ES-I3 (cell line): ENCODE data around the gene SNX32.

Experiments
- H3K36me3 ChIP-seq: 2 replicates; pipeline ENCODE4 v1.6.1; 2013; ENCODE audit warnings: mild to moderate bottlenecking, low read length, control low read depth, moderate library complexity; ENCODE audit not compliant: insufficient read depth
- H3K4me1 ChIP-seq: 2 replicates; pipeline ENCODE4 v1.6.1; 2013; ENCODE audit warnings: mild to moderate bottlenecking, control low read depth, low read length; ENCODE audit not compliant: insufficient read depth
- H3K9ac ChIP-seq: 2 replicates; pipeline ENCODE4 v1.6.1; 2013; ENCODE audit warnings: low read depth, mild to moderate bottlenecking, low read length, moderate library complexity
- H3K9me3 ChIP-seq: 2 replicates; pipeline ENCODE4 v1.6.1; 2013; ENCODE audit warnings: mild to moderate bottlenecking, low read length, moderate library complexity; ENCODE audit not compliant: control insufficient read depth, insufficient read depth

The SNX32 gene

DNA sequence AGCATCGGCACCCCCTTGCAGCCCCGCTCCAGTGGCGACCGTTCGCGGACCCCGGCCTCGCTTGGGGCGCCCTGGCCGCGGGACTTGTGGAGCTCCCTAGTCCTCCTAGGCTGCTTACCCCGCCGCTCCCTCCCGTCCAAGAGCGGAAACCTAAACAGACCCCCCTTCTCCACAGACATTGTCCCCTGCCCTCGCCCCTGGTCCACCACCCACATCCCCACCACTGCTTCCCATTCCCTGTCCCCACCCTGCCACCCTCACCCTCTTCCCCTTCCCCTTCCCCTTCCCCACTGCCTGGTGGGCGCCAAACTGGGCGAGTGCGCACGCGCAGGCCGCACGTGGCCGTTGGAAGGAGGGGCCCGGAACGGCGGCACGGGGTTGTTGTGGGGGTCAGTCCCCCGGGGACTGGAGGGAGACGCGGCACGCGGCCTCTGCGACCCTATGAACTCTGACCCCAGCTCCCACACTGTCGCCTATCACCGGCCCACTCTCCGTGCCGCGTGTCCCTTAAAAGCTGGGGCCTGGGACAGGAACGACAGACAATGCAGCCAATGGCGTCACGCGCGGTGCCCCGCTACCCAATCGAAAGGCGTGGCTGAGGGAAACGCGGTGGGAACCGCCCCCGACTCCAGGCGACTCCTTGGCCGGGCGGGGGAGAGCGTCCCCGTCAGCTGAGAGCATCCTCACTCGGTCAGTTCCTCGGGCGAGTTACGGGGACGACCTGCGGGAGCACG lies at the start of gene SNX32:
TSS of gene SNX32 (plus strand) at position 667 of the 734 bp plus-strand sequence. CDS start 103 bp downstream, outside the sequence.
- H3K9me3 ChIP-seq, result no peaks in the 10 kb centered on the region
- H3K9ac ChIP-seq, result peak within 1 kb of the TSS; percentile 58

GRCh38 chr11:65785319-65786007 lies 48.3 kb upstream of the SNX32 start:
- Histone ChIP-seq H3K36me3 (no peaks in the 10 kb centered on the region), H3K4me1 (peaks cover 22% of the 10 kb centered on the region; the same call in 1 of the 2 replicates), H3K9ac (no peak overlapping the region; the same call in 1 of the 2 replicates), H3K9me3 (no peaks in the 10 kb centered on the region)

More for the DNA sequence above, at the start of gene SNX32:
- Histone ChIP-seq H3K4me1 (0 out of 2 replicates have a peak, but pooled peaks cover 9% of the 10 kb centered on the region), H3K36me3 (no peaks in the 10 kb centered on the region)

GRCh38 chr11:65786008-65786785 lies 47.6 kb upstream of the SNX32 start:
- Histone ChIP-seq H3K36me3 (no peaks in the 10 kb centered on the region), H3K9me3 (no peaks in the 10 kb centered on the region), H3K4me1 (peaks cover 22% of the 10 kb centered on the region; the same call in 1 of the 2 replicates), H3K9ac (peak overlapping the region; percentile 44)

DNA sequence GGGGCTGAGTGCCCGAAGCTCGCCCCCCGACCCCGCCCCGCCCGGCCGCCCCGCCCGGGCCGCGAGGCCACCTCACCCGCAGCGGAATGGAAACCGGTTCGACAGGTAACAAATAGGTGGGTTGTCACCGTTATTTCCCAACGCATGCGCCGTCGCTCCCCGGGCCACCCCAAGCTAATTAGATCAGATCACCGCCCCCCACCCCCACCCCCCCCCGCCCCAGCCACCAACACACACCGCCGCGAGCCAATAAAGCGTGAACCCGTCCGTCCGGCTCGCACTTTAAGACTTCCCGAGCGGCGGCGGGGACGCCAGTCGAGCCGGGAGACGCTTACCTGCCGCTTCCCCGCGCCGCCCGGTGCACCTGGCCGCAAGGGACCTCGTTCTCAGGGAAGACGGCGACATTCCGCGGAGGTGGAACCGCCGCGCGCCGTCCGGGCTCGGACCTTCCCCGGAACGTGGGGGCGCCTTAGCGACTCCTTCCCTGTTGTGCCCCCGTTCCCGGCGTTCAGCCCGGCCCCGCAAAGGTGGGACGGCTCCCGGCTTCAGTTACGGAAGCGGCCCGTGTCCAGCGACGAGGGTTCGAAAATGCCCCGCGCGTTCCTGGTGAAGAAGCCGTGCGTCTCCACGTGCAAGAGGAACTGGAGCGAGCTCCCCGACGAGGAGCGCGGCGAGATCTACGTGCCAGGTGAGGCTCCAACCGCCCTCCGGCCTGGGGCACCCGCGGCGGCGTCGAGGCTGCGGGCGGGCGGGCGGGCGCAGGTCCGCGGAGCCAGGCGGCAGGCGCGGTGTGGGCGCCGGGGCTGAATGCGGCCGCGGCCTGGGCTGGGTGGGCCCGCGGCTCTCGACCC lies 46.8 kb upstream of the SNX32 start, which contains the start of gene OVOL1:
TSS of gene OVOL1 (plus strand) at position 278 of the 851 bp plus-strand sequence. CDS start at position 589, 311 bp downstream.
- H3K9ac ChIP-seq, result peak within 1 kb of the TSS; percentile 77
- no peaks in the 10 kb centered on the region for H3K9me3 ChIP-seq
- H3K4me1 ChIP-seq, result peaks cover 22% of the 10 kb centered on the region; the same call in 1 of the 2 replicates
- no peaks in the 10 kb centered on the region for H3K36me3 ChIP-seq

GRCh38 chr11:65787649-65788622 lies 45.8 kb upstream of the SNX32 start:
- Histone ChIP-seq H3K9ac (peak overlapping the region; percentile 77), H3K4me1 (peaks cover 22% of the 10 kb centered on the region; the same call in 1 of the 2 replicates), H3K9me3 (no peaks in the 10 kb centered on the region), H3K36me3 (no peaks in the 10 kb centered on the region)

DNA sequence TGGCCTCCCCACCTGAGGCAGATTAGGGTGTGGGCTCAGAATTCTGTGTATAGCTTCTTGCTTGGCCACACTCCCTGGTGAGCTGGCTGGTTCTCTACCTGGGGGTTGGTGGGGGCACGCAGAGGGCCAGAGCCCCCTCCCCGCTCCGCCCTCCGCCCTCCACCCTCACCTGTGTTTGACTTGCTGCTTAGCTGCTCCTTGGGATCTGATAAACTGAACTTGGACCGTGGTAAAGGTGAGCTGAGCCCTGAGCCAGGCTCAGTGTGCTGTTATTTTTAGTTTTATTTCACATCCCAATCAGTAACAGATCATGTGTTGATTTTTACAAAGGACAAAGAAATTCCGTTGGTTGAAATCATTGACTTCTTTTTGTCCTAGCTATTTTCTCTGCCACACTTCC lies 44.9 kb upstream of the SNX32 start:
- Histone ChIP-seq H3K36me3 (no peaks in the 10 kb centered on the region), H3K9me3 (no peaks in the 10 kb centered on the region), H3K9ac (no peak overlapping the region), H3K4me1 (peaks cover 22% of the 10 kb centered on the region; the same call in 1 of the 2 replicates)

DNA sequence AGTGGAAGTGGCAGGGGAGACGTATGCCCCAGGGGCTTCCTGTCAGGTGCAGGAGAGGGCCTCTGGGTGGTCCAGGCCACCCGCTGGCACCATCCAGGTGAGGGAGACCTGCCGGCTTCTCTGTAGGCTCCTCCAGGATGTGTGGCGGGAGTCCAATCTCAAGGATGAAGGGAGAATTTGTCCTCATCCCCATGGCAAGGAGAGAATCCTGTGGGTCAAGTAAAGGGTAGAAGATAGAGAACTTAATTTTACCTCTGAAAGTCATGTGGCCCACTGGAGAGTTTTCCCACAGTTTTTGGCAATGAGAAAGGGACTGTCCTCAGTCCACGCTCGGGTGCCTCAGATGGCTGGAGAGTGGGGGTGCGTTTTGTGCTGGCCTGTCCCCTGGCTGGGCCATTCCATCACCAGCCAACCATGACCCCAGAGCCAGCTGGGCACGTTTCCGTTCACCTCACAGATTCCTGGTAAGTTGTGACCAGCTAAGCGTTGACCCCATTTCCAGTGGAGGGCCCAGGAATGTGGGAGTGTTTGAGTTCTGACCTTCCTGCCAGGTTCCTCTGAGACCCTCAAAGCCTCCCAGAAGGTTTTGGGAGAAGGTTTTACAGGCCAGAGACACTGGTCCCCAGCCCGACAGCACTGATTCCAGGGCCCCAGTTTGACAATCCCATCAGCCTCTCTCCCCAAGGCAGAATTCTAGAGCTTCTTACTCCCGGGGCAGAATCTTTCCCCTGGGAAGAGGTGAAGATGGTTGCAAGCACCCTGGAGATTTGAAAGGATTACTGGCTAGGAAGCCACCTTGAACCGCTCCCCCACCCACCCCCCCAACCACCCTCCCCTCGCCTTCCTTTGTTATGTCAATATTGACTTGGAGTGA lies 44.3 kb upstream of the SNX32 start:
- H3K36me3 ChIP-seq, result no peaks in the 10 kb centered on the region
- no peaks in the 10 kb centered on the region for H3K9me3 ChIP-seq
- peaks cover 17% of the 10 kb centered on the region; the same call in 1 of the 2 replicates for H3K4me1 ChIP-seq
- H3K9ac ChIP-seq, result no peak overlapping the region

GRCh38 chr11:65790104-65790901 lies 43.5 kb upstream of the SNX32 start:
- H3K4me1 ChIP-seq, result peaks cover 17% of the 10 kb centered on the region; the same call in 1 of the 2 replicates
- H3K9me3 ChIP-seq, result no peaks in the 10 kb centered on the region
- H3K9ac ChIP-seq, result no peak overlapping the region
- H3K36me3 ChIP-seq, result no peaks in the 10 kb centered on the region

- H3K9me3 ChIP-seq, result no peaks in the 10 kb centered on the region
- no peak overlapping the region for H3K9ac ChIP-seq
- H3K4me1 ChIP-seq, result peaks cover 17% of the 10 kb centered on the region; the same call in 1 of the 2 replicates
- no peaks in the 10 kb centered on the region for H3K36me3 ChIP-seq
Observed at GRCh38 chr11:65790902-65791650, 42.7 kb upstream of the SNX32 start.

- Histone ChIP-seq H3K36me3 (no peaks in the 10 kb centered on the region), H3K4me1 (peaks cover 17% of the 10 kb centered on the region; the same call in 1 of the 2 replicates), H3K9ac (no peak overlapping the region), H3K9me3 (no peaks in the 10 kb centered on the region)
Observed at GRCh38 chr11:65791719-65792213, 42.0 kb upstream of the SNX32 start.

DNA sequence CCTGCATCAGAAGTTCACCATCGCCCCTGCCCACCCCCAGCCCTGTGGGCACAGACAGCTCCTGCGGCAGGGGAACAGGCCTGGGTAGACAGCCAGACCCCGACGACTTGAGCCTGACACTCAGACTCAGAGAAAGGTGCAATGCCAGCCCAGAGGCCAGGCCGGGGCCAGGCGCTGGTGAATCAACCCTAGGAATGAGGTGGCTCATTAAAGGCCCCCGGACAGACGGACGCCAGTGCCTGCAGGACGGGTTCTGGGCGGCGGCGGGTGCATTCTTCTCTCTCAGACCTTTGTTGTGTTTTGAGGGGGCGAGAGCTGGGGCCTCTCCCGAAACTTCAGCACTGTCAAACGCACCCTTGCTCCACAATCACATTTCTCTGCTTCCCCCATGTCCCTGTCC lies 41.3 kb upstream of the SNX32 start:
- no peak overlapping the region for H3K9ac ChIP-seq
- H3K9me3 ChIP-seq, result no peaks in the 10 kb centered on the region
- peaks cover 17% of the 10 kb centered on the region; the same call in 1 of the 2 replicates for H3K4me1 ChIP-seq

More for the DNA sequence above, 41.3 kb upstream of the SNX32 start:
- no peaks in the 10 kb centered on the region for H3K36me3 ChIP-seq
